GM21529 (cell line): ENCODE measurements around the gene KLK8.

Experiments
- ATAC-seq: cut with Tn5 transposase; IDR thresholded peaks from one replicate; pipeline ENCODE4 v1.9.1; 2021; ENCODE audit not compliant: unreplicated experiment

Gene KLK8

GRCh38 chr19:51018745-51019543 is 17.5 kb upstream of the KLK8 start:
- no peak for ATAC-seq

DNA sequence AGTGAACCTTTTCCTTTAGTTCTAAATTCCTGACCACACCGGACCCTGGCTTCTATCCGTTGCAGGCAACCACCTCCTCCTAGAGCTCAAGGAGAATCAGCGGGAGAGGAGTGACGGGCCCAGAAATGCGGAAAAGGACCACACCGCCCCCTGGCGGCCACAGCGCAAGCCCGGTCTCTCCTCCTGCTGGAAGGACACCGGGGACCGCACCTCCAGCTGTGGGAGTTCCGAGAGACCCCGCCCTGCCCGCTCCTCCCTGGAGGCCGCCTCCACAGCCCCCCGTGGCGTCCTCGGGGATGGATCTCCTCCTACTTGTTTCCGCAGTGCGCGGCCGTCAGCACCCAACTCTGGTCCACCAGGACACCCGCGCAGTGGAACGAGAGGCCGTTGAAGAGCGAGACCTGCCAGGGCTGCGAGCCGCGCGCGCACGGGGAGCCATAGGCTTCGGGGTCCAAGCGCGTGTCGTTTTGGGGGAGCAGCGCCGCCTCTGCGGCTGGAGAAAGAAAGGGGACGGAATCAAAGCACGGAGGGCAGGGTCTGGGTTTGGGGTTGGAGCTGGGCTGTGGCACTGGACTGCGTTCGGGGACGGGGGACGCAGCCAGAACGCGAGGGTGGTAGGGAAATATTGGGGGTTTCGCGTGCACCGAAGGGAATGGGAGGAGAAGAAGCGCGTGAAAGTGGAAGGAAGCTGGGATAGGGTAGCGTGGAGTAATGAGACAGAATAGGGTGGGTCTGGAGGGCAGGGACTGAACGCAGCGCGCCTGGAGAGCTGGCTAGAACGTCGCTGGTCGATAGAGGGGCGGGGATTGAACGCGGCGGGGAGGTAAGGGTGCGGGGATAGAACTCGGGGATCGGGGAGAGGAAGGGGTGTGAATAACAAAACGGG is 15.6 kb upstream of the KLK8 start:
- no peak for ATAC-seq

- no peak for ATAC-seq
These were observed 14.4 kb upstream of the KLK8 start for GRCh38 chr19:51015691-51016267.

- ATAC-seq, result no peak
These were observed 12.8 kb upstream of the KLK8 start for GRCh38 chr19:51014242-51014641.

GRCh38 chr19:51012661-51013190 is 11.3 kb upstream of the KLK8 start:
- ATAC-seq, result no peak

GRCh38 chr19:51010066-51010795 is 8.8 kb upstream of the KLK8 start:
- ATAC-seq, result no peak

GRCh38 chr19:51009061-51009891 is 7.9 kb upstream of the KLK8 start:
- ATAC-seq, result no peak

GRCh38 chr19:51007488-51007887 is 6.1 kb upstream of the KLK8 start:
- no peak for ATAC-seq

DNA sequence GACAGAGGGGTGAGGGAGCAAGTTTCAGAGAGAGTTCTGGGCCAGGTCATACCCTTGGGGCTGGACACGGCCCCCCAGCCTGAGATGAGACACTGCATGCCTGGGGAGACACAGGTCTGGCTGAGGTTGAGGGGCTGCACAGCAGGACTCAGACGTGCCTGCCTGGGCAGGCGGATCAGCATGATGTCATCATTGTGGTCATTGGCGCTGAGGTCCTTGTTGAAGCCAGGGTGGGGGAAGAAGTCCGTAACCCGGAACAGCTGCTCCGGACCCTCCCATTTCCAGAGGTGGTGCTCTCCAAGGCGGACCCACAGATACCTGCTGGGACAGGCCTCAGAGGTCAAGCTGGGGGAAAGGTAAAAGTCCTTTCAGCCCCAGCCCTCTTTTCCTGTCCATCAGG is 5.0 kb upstream of the KLK8 start:
- no peak for ATAC-seq

GRCh38 chr19:51005248-51005647 is 3.8 kb upstream of the KLK8 start:
- ATAC-seq, result no peak

DNA sequence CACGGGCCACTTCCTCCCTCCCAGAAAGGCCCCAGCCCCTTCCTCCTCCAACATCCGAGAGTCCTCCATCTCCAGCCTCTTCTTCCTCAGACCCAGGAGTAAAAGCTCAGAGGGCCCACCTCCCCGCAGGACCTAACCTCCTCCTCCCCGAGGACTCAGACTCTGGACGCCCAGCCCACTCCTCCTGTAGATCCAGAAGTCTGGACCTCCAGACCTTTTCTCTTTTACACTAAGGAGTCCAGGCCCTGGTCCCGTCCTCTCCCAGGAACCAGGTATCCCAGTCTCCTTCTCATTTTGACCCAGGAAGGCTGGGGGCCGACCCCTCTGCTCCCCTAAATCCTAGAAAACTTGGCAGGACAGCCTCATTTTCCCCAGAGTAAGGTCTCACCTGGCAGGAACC is 1.9 kb upstream of the KLK8 start:
- ATAC-seq, result no peak

DNA sequence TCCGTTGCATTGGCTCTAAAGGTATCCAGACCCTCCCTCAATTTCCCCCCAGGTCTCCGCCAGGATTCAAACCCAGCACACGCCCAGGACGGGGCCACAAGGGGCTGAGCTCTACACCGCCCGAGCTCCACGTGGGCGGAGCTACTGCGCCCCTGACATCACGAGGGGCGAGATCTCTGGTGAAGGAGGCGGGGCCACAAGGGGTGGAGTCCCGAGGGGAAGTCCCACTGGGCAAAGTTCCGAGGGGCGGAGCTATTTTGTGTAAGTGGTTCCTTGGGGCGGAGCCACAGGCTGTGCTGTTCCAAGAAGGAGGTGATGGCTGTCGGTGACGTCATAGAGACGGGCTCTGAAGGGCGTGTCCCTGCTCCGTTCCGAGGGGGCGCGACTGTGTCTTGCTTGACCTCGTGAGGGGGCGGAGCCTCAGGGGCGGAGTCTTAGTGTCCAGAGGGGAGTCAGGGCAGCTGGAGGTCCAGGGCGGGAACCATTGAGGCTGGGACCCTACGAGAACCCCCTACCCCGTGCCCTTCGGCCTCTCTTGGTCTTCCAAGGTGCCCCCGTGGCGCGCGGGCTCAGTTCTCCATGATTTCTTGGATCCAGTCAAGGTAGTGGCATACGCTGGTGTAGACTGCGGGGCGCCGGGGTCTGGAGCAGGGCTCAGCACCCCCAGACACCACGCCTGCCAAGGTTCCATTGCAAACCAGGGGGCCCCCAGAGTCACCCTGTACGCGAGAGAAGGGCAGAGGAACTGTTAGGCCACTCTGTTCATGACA is 1.3 kb upstream of the KLK8 start:
- ATAC-seq, result no peak

DNA sequence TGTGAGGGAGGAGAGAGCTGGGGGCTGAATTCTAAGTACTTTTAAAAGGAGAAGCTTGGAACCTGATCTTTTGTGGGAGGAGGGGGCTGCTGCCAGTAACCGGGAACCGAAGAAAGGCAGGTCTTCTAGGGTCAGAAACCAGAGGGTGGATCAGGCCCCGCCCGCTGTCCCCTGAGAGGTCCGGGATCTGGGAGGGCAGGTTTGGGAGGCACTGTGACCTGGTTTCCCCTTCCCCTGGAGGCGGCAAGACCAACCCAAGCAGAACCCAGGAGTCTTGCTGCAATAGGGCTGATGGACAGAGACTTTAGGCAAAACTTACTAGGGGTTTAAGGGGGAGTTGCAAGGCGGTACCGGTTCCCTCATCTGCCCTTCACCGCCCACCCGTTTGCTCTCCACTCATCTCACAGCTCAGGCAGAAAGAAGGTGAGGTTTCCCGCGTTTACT is 707 bp upstream of the KLK8 start:
- ATAC-seq, result no peak

- ATAC-seq, result no peak
These were observed 423 bp downstream of the KLK8 start for GRCh38 chr19:51000981-51001380.

DNA sequence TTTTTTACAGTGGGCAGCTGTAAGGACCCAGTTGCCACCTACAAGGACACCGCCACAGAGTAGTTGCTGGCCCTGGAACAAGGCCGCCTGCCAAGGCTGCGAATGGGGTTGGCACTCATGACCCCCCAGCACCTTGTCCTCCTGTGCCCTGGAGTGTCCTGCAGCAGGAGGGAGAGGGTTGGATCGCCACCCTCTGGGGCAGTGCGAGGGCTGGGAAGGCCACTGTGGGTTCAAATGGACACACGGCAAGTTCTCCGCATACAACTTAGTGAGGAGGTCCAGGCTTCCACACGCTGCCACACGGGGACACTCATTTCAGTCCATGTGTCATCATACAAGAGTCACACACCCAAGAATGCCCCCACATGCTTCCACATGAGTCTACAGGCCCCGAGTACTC is 978 bp downstream of the KLK8 start:
- ATAC-seq, result no peak

- ATAC-seq, result no peak
These were observed 2.7 kb downstream of the KLK8 start for GRCh38 chr19:50998686-50999085.

DNA sequence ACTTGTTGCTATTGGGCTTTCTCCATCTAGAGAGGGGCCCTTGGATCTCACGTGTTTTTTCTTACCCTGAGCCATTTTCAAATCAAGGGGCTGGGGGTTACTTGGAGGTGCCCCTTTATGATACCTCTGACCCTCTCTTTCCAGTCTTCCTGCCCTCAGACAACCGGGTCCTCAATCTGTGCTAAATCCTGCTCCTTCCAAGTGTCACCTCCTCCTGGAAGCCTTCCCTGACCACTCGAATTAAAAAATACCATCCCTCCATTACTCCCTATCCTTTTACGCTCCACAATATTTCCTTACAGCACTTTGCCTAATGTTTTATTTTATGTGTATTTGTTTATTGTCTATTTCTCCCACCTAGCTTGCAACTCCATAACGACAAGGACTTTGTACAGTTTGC is 3.3 kb downstream of the KLK8 start:
- no peak for ATAC-seq

DNA sequence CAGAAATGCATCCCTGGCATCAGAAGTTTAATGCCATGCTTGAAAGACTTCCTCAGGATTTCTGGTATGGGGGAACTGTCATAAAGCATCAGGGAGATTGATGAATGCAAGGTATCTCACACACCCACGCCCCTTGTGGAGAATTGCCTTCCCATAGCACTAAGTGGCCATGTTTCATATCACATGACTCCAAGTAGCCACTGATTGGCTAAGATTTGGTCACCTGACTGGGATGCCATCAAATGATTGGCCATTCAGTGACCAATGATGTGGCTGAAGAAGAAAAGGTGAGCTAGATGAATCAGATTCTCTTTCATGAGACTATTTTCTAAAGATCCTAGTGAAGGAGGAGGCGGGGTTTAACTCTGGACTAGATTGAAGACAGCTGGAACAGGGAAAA is 7.3 kb downstream of the KLK8 start:
- no peak for ATAC-seq

DNA sequence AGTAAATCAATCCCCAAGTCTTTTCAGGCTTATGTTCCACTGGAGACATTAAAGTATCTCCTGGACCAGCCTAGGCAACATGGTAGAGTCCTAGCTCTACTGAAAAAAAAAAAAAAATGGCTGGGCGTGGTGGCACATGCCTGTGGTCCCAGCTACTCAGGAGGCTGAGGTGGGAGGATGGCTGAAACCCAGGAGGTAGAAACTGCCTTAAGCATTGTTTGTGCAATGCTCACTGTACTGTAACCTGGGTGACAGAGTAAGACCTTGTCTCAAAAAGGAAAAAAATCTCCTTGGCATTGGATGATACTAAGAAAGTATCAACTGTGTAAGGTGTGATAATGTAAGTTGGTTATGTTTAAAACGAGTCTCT is 8.8 kb downstream of the KLK8 start:
- no peak for ATAC-seq
